PC-9 (cell line): ENCODE results near the gene CBX8.

Experiments used
- CTCF ChIP-seq: fragments of 200-600 bp; sonication (generic); conservative IDR thresholded peaks from 2 replicates; pipeline ENCODE4 v1.6.1; 2017; ENCODE audit warnings: mixed run types, antibody characterized with exemption, mild to moderate bottlenecking, moderate library complexity
- EZH2 ChIP-seq: fragments of 200-600 bp; sonication (generic); IDR thresholded peaks from 2 replicates; pipeline ENCODE4 v1.8.0; 2017; ENCODE audit warnings: antibody characterized with exemption, low read depth

GRCh38 chr17:79761894-79762589 is 34.8 kb downstream of the CBX8 start:
- TF ChIP-seq CTCF (no peak), EZH2 (no peak)
